ENCODE data around the gene CTXND2.
A peak's percentile ranks its signal among the peaks of the same experiment; 100 is the strongest.
"Not testable (repeated sequence)": the region's sequence is repeated elsewhere in the genome, so short reads cannot be mapped to it uniquely, and the experiment has no call there.

CTXND2 gene

GRCh38 chr1:150893336-150893913, 6.5 kb downstream of the CTXND2 start:
- DNase-seq (ENCODE audit: low spot score): no peak

- peak; percentile 73 for DNase-seq (ENCODE audit: low spot score)
Observed at GRCh38 chr1:150895618-150896017, 8.7 kb downstream of the CTXND2 start.

- DNase-seq (ENCODE audit: low spot score): not testable (repeated sequence)
Observed at GRCh38 chr1:150899795-150900194, 12.9 kb downstream of the CTXND2 start.

GRCh38 chr1:150902346-150902745, 15.4 kb downstream of the CTXND2 start:
- DNase-seq (ENCODE audit: low spot score): no peak

GRCh38 chr1:150902751-150903150, 15.8 kb downstream of the CTXND2 start:
- no peak for DNase-seq (ENCODE audit: low spot score)

GRCh38 chr1:150905301-150905700, 18.4 kb downstream of the CTXND2 start:
- no peak for DNase-seq (ENCODE audit: low spot score)

- no peak for DNase-seq (ENCODE audit: low spot score)
Observed at GRCh38 chr1:150906329-150906728, 19.4 kb downstream of the CTXND2 start.

- no peak for DNase-seq (ENCODE audit: low spot score)
Observed at GRCh38 chr1:150906813-150907212, 19.9 kb downstream of the CTXND2 start.

- DNase-seq (ENCODE audit: low spot score): no peak
Observed at GRCh38 chr1:150909585-150910180, 22.7 kb downstream of the CTXND2 start.

GRCh38 chr1:150912623-150913022, 25.7 kb downstream of the CTXND2 start:
- no peak for DNase-seq (ENCODE audit: low spot score)

- DNase-seq (ENCODE audit: low spot score): no peak
Observed at GRCh38 chr1:150917387-150917786, 30.5 kb downstream of the CTXND2 start.

GRCh38 chr1:150922519-150922975, 35.6 kb downstream of the CTXND2 start:
- DNase-seq (ENCODE audit: low spot score): peak; percentile 68

GRCh38 chr1:150925080-150925479, 38.1 kb downstream of the CTXND2 start:
- no peak for DNase-seq (ENCODE audit: low spot score)

- peak; percentile 95 for DNase-seq (ENCODE audit: low spot score)
Observed at GRCh38 chr1:150926097-150926741, 39.3 kb downstream of the CTXND2 start, which contains the start of gene SETDB1. Gene SETDB1, plus strand, starts transcription at chr1:150926363. Its CDS starts 1,352 bp downstream, at chr1:150927715.

- no peak for DNase-seq (ENCODE audit: low spot score)
Observed at GRCh38 chr1:150927624-150928023, 40.7 kb downstream of the CTXND2 start.

- DNase-seq (ENCODE audit: low spot score): no peak
Observed at GRCh38 chr1:150928286-150928685, 41.4 kb downstream of the CTXND2 start.

- not testable (repeated sequence) for DNase-seq (ENCODE audit: low spot score)
Observed at GRCh38 chr1:150928775-150929174, 41.8 kb downstream of the CTXND2 start.

- DNase-seq (ENCODE audit: low spot score): no peak
Observed at GRCh38 chr1:150931773-150932172, 44.8 kb downstream of the CTXND2 start.

- no peak for DNase-seq (ENCODE audit: low spot score)
Observed at GRCh38 chr1:150944856-150945255, 57.9 kb downstream of the CTXND2 start.

- DNase-seq (ENCODE audit: low spot score): no peak
Observed at GRCh38 chr1:150954708-150955107, 67.8 kb downstream of the CTXND2 start.

GRCh38 chr1:150955280-150955679, 68.3 kb downstream of the CTXND2 start:
- no peak for DNase-seq (ENCODE audit: low spot score)

- DNase-seq (ENCODE audit: low spot score): no peak
Observed at GRCh38 chr1:150957666-150958065, 70.7 kb downstream of the CTXND2 start.

- DNase-seq (ENCODE audit: low spot score): no peak
Observed at GRCh38 chr1:150960646-150961045, 73.7 kb downstream of the CTXND2 start.

Measured in COLO829 (cell line).